Caki2 (cell line): ENCODE data around the gene CLIP2. TPM values are rescaled to one million over a fixed set of nuclear protein-coding genes. Genes with fewer than 3 reads are reported as not detected.
"Not testable (repeated sequence)": the region's sequence is repeated elsewhere in the genome, so short reads cannot be mapped to it uniquely, and the experiment has no call there.

Experiments used
- DNase-seq: peaks from one replicate; pipeline ENCODE4 v3.0.0-alpha.2; 2015; ENCODE audit warnings: low read depth
- in situ Hi-C: cut with HindIII; loops from 2 replicates; pipeline ENCODE4 v1.10.0; 2016; ENCODE audit warnings: low sequenced_read_pairs, low pct_unique_long_range_greater_than_20kb, mixed read lengths
- total RNA-seq: library from RNA; depleted of rRNA; stranded (reverse); fragments of >200 nt; shearing (Covaris generic); gene quantifications from 2 replicates; pipeline ENCODE4 v1.2.3, GENCODE V29; 2014; ENCODE audit warnings: low replicate concordance

Gene CLIP2
- total RNA-seq, 1 experiment from 2014 or later = 20.5 TPM

DNA sequence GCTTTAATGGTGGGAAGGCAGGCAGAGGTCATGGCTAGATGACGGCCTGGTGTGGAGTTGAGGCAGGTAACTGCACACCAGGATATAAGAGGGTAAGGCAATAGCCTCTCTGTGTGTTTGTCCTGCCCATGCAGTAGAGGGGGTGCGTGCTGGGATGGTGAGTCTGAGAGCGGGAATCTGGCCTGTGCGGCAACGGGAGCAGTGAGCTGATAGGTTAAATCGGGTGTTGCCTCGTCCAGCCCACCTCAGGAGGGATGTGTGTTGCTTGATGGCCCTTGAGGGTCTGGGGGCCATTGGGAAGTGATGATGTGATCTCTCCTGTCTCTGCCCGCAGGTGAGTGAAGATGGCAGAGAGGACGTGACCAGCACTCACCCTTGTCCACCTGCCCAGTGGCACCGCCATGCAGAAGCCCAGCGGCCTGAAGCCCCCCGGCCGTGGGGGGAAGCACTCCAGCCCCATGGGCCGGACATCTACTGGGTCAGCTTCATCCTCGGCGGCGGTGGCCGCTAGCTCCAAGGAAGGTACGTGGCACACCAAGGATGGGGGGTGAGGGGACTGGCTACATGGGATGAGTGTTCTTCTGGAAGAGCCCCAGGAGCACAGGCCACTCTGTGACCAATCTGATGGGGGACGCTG is 28.1 kb downstream of the CLIP2 start:
- DNase-seq = no peak
- in situ Hi-C loops = no loop called here

DNA sequence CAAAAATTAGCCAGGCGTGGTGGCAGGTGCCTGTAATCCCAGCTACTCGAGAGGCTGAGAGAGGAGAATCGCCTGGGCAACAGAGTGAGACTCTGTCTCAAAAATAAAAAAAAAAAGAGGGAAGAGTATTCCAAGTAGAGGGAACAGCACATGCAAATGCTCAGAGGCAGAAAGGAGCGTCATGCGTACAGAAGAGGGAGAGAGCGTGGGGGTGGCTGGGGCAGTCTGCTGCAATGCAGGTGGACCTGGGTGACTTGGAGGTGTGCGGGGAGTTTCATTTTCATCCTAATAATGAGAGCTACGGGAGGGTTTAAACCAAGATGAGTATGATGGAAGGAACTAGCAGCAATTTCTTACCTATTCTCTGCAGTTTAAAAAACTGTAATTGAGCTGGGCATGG is 28.8 kb downstream of the CLIP2 start:
- in situ Hi-C loops = no loop called here

DNA sequence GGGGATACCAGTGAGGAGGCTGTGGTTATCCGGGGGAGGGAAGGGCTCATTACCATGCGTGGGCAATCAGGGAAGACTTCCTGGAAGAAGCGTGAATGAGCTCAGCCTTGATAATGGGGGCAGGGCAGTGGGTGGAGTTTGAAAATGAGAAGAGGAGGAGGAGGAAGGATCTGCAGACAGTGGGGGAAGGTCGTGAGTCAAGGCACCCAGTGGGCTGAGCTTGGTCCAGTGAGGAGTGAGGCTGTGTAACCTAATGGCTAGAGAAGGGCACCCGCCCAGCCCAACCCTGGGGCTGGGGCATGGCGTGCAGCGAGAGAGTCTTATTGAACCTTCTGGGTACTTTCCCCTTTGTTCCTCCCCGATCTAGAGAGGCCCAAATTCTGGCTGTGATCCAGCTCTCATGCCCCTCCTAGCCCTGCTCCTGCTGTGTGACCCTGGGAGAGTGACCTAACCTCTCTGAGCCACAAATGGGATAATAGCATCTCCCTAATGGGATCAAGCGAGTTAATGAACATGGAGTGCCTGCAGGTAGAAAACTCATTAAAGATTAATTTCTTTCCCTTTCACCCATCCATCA is 31.5 kb downstream of the CLIP2 start:
- no peak for DNase-seq
- in situ Hi-C loops = no loop called here

More for the DNA sequence above, 28.8 kb downstream of the CLIP2 start:
- DNase-seq = no peak

DNA sequence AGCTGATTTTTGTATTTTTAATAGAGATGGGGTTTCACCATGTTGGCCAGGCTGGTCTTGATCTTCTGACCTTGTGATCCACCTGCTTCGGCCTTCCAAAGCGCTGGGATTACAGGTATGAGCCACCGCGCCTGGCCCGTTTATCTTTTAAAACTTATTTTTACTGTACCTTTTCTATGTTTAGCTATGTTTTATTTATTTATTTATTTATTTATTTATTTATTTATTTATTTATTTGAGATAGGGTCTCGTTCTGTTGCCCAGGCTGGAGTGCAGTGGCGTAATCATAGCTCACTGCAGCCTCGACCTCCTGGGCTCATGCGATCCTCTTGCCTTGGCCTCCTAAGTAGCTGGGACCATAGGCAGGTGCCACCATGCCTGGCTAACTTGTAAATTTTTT is 33.7 kb downstream of the CLIP2 start:
- in situ Hi-C loops = not testable (repeated sequence)

DNA sequence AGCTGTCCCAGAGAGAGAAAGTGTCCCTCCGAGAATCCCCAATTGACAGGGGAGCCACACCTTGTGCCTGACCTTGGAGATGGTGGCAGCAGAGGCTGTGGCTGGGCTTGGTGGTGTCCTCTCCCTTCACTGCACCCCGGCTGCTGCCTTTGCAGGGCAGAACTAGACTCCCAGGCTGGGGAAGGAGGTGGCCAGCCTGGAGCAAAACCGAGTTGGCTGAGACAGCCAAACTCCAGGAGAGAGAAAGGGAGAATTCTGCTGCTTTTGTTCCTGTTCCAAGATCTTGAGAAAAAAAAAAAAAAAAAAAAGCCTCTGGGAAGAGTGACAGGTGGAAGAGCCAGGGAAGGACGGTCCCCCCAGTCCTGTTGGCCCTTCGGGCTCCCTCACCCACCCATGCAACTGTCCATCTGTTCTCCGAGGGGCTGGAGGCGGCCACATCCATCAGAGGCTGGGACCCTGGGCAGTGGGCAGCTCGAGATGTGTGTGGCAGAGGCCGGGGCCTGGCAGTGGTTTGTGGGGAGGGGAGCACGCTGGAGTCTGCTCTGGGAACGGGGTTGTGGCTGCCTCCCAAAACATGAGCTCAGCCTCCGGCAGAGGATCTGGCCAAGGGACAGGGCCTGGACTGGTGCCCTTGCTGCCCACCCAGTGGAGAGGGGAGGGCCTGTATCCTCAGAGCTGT is 35.5 kb downstream of the CLIP2 start:
- DNase-seq = no peak
- in situ Hi-C loops = no loop called here

More for the DNA sequence above, 33.7 kb downstream of the CLIP2 start:
- DNase-seq = not testable (repeated sequence)

DNA sequence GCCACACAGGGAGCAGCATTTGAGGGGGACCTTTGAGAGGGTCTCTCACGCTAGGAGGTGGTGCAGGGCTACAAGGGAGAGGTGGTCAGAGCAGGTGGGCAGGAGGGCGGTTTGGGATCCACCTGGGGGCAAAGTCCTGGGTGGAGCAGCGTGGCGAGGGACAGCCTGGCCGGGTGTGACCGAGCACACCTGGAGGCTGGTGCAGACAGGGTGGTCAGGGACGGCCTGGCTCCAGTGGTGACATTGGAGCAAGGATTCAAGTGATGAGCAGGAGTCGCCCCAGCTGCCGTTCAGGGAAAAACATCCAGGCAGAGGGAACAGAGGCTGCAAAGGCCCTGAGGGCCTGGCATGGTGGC is 36.0 kb downstream of the CLIP2 start:
- DNase-seq = no peak
- in situ Hi-C loops = no loop called here

DNA sequence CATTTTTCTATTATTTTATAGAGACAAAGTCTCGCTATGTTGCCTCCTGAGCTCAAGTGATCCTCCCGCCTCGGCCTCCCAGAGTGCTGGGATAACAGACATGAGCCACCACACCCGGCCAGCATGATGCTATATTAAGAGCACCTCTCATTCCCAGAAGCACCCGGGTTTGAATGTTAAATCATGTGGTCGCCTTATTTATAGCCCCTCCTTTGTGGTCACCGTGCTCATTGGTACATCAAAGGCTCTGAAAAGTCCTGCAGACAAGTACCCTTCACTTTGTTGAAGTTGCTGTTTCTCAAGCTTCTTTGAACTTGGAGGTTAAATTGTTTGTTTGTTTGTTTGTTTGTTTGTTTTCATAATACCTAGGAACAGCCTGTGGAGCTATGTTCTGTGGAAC is 40.0 kb downstream of the CLIP2 start:
- in situ Hi-C loops = no loop called here
- no peak for DNase-seq

DNA sequence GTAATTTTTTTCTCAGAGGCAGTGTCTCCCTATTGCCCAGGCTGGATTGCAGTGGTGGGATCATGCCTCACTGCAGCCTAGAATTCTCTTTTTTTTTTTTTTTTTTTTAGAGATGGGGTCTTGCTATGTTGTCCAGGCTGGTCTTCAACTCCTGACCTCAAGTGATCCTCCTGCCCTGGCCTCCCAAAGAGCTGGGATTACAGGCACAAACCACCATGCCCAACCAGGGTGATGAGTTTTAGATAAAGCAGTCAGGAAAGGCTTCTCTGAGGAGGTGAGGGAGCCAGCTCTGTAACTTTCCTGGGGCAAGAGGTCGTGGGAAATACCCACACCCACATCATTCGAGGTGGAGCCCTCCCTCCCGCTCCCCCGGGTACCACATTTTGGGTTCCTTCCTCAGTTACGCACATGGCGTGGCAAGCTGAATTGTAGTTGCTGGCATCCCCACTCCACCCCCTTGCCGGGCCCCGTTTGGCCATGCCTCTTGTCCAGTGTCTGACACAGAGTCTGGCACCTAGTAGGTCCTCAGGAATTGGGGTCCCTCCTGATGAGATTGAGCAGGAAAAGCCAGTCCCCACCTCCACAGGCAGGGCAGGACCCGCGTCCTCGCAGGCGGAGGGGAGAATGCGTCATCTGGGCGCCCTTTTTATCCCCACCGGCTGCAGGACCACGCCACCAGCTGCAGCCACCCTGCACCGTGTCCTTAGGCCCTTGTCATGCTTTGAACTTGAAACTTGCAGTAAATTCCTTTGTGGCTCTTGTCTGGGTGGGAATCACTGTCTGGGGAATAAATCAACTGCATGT is 43.4 kb downstream of the CLIP2 start:
- DNase-seq = no peak
- in situ Hi-C loops = no loop called here

DNA sequence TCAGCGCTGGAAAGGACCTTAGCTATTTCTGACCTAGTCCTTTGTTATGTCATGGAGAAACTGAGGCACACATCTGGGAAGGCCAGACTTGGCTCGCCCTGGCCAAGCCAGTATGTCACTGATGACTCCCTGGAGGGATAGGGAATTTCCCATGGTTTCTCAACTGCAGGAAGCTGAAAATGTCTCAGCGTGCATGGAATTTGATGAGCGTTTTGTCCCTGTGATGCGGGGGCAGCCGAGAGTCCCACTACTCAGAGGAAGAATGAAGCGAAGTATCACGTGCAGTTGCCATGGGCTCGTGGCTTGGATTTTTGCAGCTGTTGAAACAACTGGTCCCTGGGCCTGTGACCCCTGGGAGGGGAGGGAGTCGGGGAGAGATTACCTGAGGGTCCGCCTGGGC is 44.8 kb downstream of the CLIP2 start:
- in situ Hi-C loops = no loop called here
- peak; percentile 38 for DNase-seq

DNA sequence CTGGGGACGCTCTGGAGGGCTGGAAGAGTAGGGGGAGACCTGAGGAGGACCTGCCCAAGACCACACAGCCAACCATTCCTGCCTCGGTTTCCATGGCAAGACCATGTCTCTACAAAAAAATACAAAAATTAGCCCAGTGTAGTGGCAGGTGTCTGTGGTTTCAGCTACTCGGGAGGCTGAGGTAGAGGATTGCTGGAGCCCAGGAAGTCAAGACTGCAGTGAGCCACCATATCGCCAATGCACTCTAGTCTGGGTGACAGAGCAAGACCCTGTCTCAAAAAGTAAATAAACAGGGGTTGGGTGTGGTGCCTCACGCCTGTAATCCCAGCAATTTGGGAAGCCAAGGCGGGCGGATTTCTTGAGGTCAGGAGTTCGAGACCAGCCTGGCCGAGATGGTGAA is 48.7 kb downstream of the CLIP2 start:
- in situ Hi-C loops = no loop called here

DNA sequence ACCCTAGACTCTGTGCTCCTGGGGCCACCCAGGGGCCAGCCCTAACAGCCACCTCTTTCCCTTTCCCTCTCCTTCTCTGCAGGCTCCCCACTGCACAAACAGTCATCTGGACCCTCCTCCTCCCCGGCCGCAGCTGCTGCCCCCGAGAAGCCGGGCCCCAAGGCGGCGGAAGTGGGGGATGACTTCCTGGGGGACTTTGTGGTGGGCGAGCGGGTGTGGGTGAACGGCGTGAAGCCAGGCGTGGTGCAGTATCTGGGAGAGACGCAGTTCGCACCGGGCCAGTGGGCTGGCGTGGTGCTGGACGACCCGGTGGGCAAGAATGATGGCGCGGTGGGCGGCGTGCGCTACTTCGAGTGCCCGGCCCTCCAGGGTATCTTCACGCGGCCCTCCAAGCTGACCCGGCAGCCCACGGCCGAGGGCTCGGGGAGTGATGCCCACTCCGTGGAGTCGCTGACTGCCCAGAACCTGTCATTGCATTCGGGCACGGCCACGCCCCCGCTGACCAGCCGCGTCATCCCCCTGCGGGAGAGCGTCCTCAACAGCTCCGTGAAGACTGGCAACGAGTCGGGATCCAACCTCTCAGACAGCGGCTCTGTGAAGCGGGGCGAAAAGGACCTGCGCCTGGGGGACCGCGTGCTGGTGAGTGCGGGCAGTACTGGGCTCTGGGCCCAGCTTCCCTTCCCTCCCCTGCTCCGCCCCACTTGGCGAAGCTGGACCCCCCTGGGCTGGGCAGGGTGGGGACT is 49.3 kb downstream of the CLIP2 start:
- no peak for DNase-seq
- in situ Hi-C loops = no loop called here

More for the DNA sequence above, 48.7 kb downstream of the CLIP2 start:
- DNase-seq = no peak

DNA sequence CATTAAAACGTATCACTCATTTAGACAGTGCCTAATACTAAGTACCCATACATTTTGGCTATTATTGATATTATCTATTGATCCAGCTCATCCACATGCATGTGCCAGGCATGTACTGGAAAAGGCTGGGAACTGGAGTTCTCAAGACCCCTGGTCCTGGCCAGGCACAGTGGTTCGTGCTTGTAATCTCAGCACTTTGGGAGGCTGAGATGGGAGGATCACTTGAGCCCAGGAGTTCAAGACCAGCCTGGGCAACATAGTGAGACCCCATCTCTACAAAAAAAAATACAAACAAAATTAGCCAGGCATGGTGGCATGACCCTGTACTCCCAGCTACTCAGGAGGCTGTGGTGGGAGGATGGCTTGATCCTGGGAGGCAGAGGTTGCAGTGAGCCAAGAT is 50.4 kb downstream of the CLIP2 start:
- in situ Hi-C loops, DNase-seq: not testable (repeated sequence)

DNA sequence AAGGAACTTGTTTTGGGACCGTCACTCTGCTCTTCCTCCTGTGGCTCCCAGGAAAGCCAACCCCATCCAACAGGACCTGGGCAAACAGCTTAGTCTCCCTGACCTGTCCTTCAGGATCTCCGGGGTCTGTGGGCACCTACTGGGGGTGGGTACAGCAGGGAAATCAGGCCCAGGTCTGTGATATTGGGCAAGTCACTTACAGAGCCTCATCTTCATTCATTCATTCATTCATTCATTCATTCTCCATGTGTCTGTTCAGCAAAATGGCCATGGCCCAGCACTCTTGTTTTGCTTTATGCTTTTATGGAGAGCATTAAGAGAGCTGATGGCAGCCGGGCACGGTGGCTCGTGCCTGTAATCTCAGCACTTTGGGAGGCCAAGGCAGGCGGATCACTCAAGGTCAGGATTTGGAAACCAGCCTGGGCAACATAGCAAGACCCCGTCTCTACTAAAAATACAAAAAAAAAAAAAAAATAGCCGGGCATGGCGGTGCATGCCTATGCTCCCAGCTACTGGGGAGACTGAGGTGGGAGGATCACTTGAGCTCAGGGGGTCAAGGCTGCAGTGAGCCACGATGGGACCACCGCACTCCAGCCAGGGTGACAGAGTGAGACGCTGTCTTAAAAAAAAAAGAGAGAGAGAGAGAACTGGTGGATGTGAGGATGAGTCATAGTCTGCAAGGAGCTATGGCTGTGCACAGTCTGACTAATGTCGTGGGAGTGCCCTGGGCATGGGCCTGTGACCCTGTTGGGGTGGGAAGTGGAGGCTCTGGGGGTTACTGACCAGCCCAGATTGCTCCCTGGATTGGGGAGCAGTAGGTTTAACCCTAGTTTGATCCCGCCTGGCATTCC is 54.3 kb downstream of the CLIP2 start:
- in situ Hi-C loops = no loop called here
- peak; percentile 81 for DNase-seq

DNA sequence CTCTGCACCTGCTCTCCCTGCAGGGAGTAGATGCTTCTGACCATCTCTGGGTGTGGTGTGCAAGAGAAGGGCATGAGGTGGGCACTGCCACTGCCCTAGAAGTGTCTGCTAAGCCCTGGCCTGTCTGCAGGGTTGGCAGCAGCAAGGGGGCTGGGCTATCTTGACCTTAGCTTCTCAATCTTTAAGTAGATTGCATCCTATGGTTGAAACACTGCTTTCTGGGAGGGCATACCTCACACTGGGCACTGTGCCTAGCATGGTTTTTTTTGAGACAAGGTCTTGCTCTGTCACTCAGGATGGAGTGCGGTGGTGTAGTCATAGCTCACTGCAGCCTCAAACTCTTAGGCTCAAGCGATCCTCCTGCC is 54.9 kb downstream of the CLIP2 start:
- DNase-seq = peak; percentile 75
- in situ Hi-C loops = no loop called here

DNA sequence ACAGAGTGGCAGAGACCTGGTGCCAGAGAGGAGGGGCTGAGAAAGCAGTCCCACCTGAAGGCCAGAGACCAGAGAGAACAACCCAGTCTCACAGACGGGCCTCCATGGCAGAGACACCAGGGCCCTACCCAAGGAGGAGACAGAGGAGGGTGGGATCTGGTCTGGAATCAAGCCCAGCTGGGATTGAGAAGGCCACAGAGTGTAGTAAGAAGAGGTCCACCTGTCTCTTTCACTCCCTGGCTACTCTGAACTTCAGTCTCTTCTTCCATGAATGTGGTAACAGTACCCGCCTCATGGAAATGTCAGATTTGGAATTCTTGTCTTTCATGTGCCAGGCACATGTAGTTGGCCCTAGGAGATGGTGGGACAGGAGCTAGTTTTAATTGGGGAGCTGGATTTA is 55.6 kb downstream of the CLIP2 start:
- DNase-seq = no peak
- in situ Hi-C loops = no loop called here

DNA sequence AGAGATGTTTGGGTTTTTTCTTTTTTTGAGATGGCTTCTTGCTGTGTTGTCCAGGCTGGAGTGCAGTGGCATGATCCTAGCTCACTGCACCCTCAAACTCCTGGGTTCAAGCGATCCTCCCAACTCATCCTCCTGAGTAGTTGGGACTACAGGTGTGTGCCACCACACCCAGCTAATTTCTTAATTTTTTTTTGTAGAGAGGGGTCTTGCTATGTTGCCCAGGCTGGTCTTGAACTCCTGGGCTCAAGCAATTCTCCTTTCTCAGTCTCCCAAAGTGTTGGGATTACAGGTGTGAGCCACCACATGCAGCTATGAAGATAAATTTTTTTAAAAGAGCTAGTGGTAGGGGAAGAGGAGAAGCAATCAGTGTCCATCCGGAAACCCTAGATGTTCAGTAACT is 56.8 kb downstream of the CLIP2 start:
- DNase-seq = no peak
- in situ Hi-C loops = no loop called here

DNA sequence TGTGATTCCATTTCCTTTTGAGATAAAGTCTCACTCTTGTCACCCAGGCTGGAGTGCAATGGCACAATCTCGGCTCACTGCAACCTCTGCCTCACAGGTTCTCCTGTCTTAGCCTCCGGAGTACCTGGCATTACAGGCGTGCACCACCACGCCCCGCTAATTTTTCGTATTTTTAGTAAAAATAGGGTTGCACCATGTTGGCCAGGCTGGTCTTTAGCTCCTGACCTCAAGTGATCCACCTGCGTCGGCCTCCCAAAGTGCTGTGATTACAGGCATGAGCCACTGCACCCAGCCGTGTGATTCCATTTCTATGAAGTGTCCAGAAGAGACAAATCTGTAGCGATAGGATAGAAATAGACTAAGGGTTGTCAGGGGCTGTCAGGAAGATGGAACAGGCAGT is 60.4 kb downstream of the CLIP2 start:
- in situ Hi-C loops = no loop called here
- no peak for DNase-seq

DNA sequence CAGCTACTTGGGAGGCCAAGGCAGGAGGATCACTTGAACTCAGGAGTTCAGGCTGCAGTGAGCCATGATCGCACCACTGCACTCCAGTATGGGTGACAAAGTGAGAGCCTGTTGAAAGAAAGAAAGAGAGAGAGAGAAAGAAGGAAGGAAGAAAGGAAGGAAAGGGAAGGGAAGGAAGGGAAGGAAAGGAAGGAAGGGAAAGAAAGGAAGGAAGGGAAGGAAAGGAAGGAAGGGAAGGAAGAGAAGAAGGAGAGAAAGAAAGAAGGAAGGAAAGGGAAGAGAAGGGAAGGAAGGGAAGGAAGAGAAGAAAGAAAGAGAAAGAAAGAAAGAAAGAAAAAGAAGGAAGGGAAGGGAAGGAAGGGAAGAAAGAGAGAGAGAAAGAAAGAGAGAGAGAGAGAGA is 61.5 kb downstream of the CLIP2 start:
- in situ Hi-C loops = no loop called here
- DNase-seq = no peak
